Germinal center (tissue), 1 donor: Measurements from ENCODE around the gene INPP5A.
"Not testable (repeated sequence)": the region's sequence is repeated elsewhere in the genome, so short reads cannot be mapped to it uniquely, and the experiment has no call there.

Experiments
- DNase-seq: peaks from one replicate; pipeline ENCODE4 v3.0.0; 2012; ENCODE audit warnings: mixed read lengths, low spot score

INPP5A gene

DNA sequence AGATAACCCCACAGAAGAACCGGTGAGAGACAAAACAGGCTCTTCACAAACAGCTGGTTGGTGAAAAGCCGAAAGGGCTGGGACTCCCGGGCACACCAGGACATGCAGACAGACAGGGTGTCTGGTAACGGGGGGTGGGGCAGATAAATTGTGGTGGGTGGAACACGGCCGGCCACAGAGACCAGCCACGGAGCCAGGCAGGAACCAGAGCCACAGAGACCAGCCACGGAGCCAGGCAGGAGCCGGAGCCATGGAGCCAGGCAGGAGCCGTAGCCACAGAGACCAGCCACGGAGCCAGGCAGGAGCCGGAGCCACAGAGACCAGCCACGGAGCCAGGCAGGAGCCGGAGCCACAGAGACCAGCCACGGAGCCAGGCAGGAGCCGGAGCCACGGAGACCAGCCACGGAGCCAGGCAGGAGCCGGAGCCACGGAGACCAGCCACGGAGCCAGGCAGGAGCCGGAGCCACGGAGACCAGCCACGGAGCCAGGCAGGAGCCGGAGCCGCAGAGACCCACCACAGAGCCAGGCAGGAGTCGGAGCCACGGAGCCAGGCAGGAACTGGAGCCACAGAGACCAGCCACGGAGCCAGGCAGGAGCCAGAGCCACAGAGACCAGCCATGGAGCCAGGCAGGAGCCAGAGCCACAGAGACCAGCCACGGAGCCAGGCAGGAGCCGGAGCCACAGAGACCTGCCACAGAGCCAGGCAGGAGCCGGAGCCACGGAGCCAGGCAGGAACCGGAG, 288.4 kb downstream of the INPP5A start:
- not testable (repeated sequence) for DNase-seq

DNA sequence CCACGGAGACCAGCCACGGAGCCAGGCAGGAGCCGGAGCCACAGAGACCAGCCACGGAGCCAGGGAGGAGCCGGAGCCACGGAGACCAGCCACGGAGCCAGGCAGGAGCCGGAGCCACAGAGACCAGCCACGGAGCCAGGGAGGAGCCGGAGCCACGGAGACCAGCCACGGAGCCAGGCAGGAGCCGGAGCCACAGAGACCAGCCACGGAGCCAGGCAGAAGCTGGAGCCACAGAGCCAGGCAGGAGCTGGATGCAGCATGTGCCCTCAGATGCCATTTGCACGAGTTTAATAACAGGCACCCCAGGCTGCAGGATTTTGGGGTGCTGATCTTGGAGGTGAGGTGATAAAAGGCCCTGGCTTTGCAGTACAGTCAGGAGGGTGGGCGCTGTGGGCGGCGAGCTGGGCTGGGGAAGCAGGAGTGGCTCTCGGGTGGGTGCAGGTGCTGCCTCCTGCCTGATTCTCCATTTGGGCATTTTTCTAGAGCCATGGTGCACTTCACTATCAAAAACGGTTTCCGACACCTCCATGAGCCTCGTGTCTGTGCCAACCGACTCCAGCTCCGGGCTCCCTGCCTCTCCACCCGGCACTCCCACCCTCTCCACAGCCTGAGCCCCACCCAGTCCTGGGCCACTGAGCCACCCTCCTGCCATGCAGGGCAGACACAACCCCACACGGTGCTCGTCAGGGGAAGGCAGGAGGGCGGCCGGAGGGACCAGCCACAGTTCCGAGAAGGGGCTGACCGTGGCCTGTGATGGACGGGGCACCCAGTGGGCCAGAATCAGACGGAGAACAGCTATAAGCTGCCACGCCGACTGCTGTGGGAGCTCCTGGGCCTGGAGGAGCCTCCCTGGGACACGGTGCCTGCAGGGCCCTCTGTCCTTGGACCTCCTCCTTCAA, 289.2 kb downstream of the INPP5A start:
- DNase-seq = no peak

DNA sequence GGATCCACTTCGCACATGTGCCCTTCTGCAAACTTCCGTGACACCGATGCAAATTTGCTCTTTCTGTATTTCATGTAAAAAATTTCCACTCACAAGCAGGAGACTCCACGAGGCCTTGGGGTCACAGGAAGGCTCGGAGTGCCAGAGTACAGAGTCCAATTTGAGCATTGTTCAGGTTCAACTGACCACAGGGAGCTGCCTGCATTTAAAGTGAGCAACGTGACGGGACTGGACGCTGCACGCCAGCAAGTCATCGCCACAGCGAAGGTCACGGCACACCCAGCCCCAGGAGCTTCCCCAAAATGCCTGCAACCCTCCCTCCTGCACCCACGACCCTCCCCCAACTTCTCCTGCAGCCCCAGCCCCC, 289.8 kb downstream of the INPP5A start:
- no peak for DNase-seq

DNA sequence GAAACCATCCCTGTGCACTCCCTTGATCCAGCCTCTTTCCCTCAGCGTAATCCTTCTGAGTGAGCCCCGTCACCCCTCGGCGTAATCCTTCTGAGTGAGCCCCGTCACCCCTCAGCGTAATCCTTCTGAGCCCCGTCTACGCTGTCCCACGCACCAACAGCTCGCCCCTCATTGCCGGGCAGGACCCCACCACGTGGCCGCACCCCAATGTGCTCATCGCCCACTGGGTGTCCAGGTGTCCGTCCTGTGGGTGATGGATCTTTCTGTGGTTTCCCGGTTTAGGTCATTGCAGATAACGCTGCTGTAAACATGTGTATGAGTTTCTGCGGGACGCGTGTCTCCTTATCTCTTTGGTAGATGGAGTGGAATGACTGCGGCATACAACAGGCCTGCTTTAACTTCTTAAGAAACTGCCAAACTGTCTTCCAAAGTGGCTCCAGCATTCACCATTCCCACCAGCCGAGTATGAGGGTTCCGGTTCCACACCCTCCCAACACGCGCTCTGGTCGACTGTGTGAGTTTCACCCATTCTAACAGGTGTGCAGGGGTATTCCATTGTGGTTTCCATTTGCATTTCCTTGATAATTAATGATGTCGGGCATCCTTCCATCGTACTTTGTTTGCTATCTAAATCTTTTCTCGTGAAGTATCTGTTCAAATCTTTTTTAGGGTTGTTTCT, 290.4 kb downstream of the INPP5A start:
- DNase-seq = no peak

DNA sequence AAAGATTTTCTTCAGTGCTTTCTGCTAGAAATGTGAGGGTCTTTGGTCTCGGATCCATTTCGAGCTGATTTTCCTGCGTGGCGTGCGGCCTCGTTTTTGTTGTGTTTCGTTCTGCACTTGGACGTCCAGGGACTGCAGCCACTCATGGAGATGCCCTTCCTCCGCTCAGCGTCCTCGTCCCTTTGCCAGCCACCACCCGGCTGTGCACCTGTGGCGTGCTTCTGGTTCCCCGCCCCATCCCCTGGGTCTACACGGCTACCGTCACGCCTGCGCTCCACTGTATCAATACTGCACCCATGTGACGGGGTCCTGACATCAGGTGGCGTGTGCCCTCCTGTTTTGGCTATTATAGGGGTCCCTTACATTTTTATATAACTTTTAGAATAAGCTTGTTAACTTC, 291.1 kb downstream of the INPP5A start:
- no peak for DNase-seq

DNA sequence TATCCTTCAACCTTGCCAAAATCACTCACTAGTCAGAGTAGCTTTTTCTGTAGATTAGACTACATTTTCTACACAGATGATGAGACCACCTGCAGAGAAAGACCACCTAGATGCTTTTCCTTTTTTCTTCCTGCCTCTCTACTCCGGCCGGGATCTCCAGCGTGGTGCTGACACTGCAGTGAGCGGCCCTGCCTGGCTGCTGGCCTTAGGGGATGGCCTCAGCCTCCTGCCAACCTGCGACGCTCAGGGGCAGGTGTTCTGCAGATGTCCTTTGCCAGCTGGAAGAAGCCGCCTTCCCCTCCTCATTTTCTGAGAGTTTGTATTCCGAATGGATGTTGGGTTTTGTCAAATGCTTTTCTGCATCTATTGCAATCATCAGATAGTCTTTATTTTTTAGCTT, 291.8 kb downstream of the INPP5A start:
- DNase-seq = no peak

DNA sequence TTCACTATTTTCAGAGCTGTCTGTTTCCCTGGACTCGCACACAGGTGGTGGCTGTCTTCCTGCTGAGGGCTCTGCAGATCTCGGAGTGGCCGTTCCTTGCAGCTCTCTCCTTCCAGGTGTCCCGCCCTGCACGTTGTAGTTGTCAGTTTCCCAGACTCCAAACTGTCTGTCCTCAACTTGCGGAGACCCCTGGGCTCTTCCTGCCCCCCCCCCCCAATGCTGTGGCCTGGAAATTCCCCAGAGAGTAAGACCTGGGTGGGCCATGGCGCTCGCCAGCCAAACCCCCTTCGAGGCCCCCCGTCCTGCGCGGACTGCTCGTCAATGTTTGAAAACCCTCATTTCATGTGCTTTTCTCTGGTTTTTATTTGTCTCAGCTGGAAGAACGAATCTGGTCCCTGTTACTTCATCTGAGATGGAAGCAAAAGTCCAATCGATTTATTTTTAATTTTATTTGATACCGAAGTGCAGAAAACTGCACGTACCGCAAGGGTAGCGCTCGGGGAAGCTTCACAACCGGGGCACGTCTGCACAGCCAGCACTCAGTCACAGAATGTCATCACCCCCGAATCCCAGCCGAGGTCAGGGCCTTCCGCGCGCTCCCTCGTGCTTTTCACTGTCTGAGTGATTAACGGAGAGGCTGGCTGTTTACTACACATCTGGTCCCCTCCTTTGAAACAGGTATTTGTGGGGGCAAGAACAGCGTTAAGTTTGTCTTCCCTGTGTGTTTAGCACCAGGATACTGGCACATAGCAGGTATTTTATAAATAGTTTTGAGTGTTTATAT, 294.8 kb downstream of the INPP5A start:
- DNase-seq = no peak
